ENCODE measurements around the gene GXYLT2.

GXYLT2 gene

DNA sequence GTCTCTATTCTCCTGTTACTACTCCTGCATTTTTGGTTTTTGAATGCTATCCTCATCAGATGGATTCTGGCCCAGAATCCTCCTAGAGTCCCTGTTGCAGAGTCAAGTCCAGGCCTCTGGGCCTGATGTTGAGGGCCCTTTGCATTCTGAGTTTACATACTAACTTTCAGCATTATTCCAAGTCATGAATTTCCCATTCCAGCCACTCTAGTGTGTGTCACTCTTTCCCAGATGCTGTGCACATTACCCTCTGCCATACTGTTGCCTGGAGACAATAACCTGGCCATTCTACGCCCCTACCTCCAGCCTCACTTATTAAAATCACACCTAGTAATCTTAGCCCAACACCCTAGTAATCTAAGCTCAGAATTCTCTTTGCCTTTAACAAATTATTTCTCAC is 53.4 kb downstream of the GXYLT2 start:
- ChIA-PET POLR2A (no interaction called here), CTCF (interaction anchor here (1.0 to 4.7 kb wide), 5 partner anchors 53 to 145 kb away, joined by 3 to 74 read pairs (median 4); no protein-coding TSS in a partner anchor)
- TF ChIP-seq, protein P1, sequence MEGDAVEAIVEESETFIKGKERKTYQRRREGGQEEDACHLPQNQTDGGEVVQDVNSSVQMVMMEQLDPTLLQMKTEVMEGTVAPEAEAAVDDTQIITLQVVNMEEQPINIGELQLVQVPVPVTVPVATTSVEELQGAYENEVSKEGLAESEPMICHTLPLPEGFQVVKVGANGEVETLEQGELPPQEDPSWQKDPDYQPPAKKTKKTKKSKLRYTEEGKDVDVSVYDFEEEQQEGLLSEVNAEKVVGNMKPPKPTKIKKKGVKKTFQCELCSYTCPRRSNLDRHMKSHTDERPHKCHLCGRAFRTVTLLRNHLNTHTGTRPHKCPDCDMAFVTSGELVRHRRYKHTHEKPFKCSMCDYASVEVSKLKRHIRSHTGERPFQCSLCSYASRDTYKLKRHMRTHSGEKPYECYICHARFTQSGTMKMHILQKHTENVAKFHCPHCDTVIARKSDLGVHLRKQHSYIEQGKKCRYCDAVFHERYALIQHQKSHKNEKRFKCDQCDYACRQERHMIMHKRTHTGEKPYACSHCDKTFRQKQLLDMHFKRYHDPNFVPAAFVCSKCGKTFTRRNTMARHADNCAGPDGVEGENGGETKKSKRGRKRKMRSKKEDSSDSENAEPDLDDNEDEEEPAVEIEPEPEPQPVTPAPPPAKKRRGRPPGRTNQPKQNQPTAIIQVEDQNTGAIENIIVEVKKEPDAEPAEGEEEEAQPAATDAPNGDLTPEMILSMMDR (IDR thresholded peaks at IDR 0.05; ENCODE audit: control extremely low read depth, extremely low read depth, low read depth, missing control alignments) = no peak
- no peak for DNase-seq (ENCODE audit: extremely low spot score)

DNA sequence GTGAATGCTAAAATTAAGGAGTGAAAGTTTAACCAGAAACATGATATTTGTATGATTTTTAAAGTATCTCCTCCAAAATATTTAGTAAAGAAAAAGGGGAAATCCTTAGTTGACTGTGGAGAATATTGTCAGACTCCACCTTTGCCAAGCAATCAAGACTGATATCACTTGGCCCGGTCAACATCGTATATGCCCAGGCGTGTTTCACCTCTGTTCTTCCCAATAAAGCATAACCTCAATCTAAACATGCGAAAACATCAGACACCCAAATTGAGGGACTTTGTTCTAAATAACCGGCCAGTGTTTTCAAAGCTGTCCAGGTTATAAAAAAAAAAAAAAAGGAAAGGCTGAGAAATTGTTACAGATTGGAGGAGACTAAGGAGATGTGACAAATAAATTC is 54.6 kb downstream of the GXYLT2 start:
- ChIA-PET CTCF (interaction anchor here (4.7 kb wide), 1 partner anchor 113 kb away, joined by 74 read pairs; no protein-coding TSS in a partner anchor), POLR2A (no interaction called here)
- TF ChIP-seq, protein P1 (IDR thresholded peaks at IDR 0.05; ENCODE audit: control extremely low read depth, extremely low read depth, low read depth, missing control alignments) = no peak

DNA sequence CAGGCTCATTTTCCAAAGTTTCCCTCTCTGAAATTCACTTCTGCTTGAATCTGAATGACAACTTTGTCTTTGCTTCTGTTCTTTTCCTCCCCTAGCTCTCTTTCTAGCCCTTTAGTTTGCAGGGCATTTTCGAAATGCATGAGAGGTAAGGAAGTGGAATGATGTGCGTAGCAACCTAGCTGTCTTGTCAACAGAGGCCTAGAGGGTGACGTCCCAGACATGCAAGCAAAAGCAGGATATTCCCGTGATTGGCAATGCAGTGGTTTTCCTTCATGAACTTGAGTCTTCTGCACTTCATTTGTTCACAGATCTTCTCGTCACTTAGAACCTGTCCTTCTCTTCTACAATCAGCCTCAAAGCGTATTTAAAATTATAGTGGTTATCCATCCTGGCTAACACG is 56.9 kb downstream of the GXYLT2 start:
- CTCF ChIA-PET = interaction anchor here (0.8 to 2.5 kb wide), 4 partner anchors 9 to 141 kb away, joined by 3 to 13 read pairs (median 5); no protein-coding TSS in a partner anchor

More for the DNA sequence above, 54.6 kb downstream of the GXYLT2 start:
- DNase-seq (ENCODE audit: extremely low spot score) = no peak

DNA sequence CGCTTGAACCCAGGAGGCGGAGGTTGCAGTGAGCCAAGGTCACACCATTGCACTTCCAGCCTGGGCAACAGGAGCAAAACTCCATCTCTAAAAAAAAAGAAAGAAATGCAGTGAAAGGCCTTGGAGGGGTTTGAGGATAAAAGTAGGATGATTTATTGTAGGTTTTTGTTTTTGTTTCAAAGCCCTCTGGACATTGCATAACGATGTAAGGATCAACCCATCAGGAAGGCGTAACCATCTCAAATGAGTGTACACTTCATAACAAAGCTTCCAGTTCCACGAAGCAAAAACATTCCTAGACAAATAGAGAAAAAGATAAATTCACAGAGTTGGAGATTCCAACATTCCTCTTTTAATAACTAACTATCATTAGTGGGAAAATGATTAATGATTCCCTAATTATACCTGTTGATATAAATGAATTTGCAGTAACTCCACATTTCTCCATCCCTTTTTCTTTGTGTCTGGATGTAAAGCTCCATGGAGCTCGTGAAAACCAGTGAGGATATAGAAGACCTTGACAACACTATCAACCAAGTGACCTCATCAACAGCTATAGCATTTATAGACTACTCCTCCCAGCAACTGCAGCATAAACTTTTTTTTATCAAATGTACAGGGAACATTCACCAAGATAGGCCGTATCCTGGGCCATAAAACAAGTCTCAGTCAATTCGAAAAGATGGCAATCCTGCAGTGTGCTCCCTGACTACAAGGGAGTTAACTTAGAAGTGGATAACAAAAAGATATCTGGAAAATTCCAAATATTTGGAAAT is 60.1 kb downstream of the GXYLT2 start:
- ChIA-PET CTCF (interaction anchor here (1.0 to 1.9 kb wide), 3 partner anchors 49 to 554 kb away, joined by 3 to 5 read pairs (median 5); partner anchors contain the start of gene PPP4R2), POLR2A (no interaction called here)
- TF ChIP-seq, protein P1 (IDR thresholded peaks at IDR 0.05; ENCODE audit: control extremely low read depth, extremely low read depth, low read depth, missing control alignments) = no peak
- no peak for DNase-seq (ENCODE audit: extremely low spot score)

More for the DNA sequence above, 56.9 kb downstream of the GXYLT2 start:
- DNase-seq (ENCODE audit: extremely low spot score) = no peak
- POLR2A ChIA-PET = no interaction called here
- TF ChIP-seq, protein P1 (IDR thresholded peaks at IDR 0.05; ENCODE audit: control extremely low read depth, extremely low read depth, low read depth, missing control alignments) = no peak

DNA sequence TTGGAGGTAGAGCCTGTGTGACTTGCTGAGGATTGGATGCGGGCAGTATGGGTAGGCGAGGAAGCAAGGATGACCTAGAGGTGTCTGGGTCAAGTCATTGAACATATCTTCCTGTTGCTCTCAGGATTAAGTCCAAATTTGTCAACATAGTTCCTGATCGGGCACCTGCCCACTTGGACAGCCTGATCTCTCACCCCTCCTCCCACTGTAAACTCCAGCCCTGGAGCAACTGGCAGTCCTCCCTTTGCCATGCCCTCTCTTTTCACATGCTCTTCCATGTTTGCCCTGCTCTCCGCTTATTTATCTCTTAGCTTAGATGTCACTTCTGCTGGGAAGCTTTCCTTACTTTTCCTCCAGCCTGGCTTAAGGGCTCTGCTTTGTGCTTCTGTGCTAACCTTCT is 61.2 kb downstream of the GXYLT2 start:
- ChIA-PET CTCF (interaction anchor here (0.7 kb wide), 1 partner anchor 108 kb away, joined by 3 read pairs; no protein-coding TSS in a partner anchor), POLR2A (no interaction called here)
- DNase-seq (ENCODE audit: extremely low spot score) = no peak
- TF ChIP-seq, protein P1 (IDR thresholded peaks at IDR 0.05; ENCODE audit: control extremely low read depth, extremely low read depth, low read depth, missing control alignments) = no peak

DNA sequence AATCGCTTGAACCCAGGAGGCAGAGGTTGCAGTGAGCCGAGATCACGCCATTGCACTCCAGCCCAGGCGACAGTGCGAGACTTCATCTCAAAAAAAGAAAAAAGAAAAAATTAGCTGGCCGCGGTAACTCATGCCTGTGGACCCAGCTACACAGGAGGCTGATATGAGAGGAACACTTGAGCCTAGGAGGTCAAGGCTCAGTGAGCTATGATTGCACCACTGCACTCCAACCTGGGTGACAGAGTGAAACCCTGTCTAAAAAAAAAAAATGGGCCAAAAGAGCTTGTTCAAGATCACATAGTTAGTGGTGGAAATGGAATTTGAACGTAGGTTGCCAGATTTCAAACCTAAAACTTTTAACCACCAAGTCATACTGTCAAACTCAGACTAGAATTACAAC is 62.5 kb downstream of the GXYLT2 start:
- CTCF ChIA-PET = interaction anchor here (0.8 kb wide), 1 partner anchor 10 kb away, joined by 3 read pairs; no protein-coding TSS in a partner anchor
- POLR2A ChIA-PET = no interaction called here
- TF ChIP-seq, protein P1 (IDR thresholded peaks at IDR 0.05; ENCODE audit: control extremely low read depth, extremely low read depth, low read depth, missing control alignments) = no peak
- no peak for DNase-seq (ENCODE audit: extremely low spot score)
